SW 1271 (cell line): ENCODE data around the gene SFT2D1.
A peak's percentile ranks its signal among the peaks of the same experiment; 100 is the strongest.
"Not testable (repeated sequence)": the region's sequence is repeated elsewhere in the genome, so short reads cannot be mapped to it uniquely, and the experiment has no call there.

ENCODE experiments used
- DNase-seq, 2 experiments: peaks; one replicate each; lab custom pipeline; 2025; lab: John Stamatoyannopoulos, UW

SFT2D1 gene

DNA sequence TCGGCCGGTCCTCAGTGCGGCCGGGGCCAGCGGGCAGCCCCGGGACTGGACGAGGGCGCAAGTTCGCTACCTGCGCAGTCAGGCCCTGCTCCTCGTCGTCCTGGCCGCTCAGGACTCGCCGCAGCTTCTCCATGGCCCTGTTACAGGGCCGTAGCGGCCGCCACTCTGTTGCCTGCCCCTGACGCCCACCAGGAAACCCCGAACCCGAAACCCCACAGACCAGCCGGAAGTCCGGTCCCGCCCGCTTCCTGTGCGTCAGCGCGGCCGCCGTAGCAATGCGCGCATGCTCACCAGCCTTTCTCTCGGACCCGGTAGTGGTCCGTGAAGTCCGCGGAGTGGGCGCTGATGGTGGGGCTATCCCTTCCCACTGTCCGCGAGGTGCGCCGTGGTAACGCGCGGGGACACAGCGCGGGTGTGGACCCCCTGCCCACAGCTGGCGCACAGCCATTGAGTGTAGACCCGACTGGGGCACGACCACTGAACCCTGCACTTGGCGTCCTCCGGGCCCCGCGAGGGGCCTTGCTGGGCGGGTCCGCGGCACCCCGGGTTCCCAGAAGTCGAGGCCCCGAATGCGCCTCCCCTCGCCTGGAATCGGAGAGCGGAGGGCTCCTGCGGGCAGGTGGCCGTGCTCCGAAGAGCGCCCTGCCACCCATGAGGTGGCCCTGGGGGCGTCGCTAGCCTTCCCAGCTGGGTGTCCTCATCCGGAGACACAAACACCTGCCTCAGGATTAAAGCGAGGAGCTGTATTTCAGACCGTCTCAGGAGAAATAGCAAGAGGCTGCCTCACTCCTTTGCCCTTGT lies at the start of gene SFT2D1:
Gene SFT2D1 (minus strand): TSS at position 197 of the 801 bp plus-strand sequence. CDS start 64 bp downstream, at position 133.
- DNase-seq: peak; percentile 30 to 71

GRCh38 chr6:166389119-166389518 lies 46.8 kb upstream of the SFT2D1 start:
- DNase-seq: no peak

- DNase-seq: no peak
These were observed 46.1 kb upstream of the SFT2D1 start for GRCh38 chr6:166388290-166389004.

DNA sequence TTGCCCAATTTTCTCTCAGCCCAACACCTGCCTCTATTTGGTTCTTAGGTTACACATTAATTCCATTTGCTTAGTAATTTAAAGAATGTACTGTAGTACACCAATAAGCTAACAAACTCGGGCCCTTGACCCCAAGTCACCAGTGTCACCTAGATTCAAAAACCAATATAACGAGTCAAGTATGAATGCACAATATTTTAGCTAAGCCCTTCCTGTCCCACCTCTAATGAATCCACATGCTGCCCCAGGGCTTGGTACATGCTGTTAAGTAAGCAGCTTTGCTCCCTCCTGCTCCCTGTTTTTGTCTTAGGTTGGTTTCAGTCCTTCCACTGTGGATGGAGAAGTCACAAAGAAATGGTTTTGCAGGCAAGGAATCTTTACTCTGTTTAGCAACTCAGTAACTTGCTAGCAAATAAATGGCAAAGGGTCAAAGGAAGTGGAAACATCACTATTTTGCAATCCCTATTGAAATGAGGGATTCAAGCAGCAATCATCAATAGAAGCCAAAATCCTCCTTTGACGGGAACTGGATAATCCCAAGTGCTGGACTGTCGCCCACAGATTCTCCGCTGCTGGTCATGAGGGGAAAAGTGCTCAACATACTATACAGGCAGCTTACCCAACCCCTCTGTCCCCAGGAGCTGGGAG lies 45.4 kb upstream of the SFT2D1 start:
- DNase-seq: no peak

DNA sequence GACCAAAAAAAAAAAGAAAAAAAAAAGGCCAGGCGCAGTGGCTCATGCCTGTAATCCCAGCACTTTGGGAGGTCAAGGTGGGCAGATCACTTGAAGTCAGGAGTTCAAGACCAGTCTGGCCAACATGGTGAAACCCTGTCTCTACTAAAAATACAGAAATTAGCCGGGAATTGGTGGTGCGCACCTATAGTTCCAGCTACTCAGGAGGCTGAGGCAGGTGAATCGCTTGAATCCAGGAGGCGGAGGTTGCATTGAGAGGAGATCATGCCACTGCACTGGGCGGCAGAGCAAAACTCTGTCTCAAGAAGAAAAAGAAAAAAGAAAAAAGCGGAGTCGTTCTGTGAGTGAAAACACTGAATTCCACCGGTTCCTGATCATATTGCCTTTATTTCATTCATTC lies 44.8 kb upstream of the SFT2D1 start:
- DNase-seq: not testable (repeated sequence)

- DNase-seq: no peak
These were observed 43.8 kb upstream of the SFT2D1 start for GRCh38 chr6:166386111-166386510.

DNA sequence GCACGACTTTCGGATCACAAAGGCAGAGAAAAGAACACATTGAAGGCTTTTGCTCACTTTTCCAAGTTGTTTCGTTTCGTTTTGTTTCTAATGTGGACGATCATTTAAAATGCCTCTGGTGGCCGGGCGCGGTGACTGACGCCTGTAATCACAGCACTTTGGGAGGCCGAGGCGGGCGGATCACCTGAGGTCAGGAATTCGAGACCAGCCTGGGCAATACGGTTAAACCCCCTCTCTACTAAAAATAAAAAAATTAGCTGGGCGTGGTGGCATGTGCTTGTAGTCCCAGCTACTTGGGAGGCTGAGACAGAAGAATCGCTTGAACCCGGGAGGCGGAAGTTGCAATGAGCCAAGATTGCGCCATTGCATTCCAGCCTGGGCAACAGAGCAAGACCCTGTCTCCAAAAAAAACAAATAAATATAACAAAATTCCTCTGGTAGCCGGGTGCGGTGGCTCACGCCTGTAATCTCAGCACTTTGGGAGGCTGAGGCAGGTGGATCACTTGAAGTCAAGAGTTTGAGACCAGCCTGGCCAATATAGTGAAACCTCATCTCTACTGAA lies 41.5 kb upstream of the SFT2D1 start:
- DNase-seq: peak in 1 of 2 experiments; percentile 78

- peak; percentile 83 to 92 for DNase-seq
These were observed 40.8 kb upstream of the SFT2D1 start, which contains the start of gene MPC1 for GRCh38 chr6:166382933-166383801. MPC1 (minus strand) TSS chr6:166382940; CDS start chr6:166382876, 64 bp downstream.

DNA sequence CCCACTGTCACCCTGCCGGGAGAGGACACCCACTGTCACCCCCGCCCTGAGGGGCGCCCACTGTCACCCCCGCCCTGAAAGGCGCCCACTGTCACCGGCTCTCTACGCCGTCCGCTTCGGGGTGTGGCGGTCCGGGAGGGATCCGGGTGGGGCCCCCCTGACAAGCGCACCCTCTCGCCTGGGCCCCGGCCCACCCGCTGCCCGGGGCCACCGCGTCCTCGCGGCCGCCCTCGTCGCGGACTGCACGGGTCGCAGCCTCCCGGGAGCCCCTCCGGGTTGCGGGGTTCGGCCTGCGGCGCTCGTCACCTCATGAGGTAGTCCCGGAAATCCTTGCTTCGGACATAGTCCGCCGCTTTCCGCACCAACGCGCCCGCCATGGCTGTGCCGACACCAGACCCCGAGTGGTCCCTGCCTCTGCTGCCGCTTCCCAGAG lies 40.2 kb upstream of the SFT2D1 start:
- no peak for DNase-seq

- peak in 1 of 2 experiments; percentile 16 for DNase-seq
These were observed 39.6 kb upstream of the SFT2D1 start for GRCh38 chr6:166381733-166382499.

DNA sequence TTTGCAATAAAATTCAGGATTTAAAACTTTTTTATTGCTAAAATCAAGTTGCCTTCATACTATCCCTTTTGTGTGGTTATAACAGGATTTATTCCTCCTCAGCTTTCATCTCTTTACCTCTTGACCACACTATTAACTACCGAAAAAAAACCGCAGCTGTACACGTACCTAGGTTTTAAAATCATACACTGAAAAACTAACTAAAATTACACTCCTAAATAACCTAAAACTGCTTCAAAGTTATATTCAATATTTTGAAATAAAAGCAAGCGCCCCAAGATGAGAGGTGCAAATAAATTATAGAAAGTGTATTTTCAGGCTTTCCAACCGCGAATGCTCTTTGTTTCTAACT lies 39.0 kb upstream of the SFT2D1 start:
- no peak for DNase-seq

- no peak for DNase-seq
These were observed 37.5 kb upstream of the SFT2D1 start for GRCh38 chr6:166379800-166380199.

DNA sequence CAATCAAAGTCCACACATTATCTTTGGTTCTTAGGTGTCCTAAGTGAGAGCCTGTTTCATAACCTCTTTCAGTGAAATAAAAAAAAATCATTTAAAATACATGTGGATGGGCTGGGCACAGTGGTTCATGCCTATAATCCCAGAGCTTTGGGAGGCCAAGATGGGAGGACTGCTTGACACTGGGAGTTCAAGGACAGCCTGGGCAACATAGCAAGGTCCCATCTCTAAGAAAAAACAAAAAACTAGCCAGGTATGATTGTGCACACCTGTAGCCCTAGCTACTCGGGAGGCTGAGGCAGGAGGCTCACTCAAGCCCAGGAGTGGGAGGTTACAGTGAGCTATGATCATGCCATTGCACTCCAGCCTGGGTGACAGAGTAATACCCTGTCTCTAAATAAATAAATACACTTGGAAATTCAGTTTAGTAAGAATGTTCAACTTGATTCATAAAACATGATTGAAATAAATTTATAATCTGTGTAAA lies 36.8 kb upstream of the SFT2D1 start:
- DNase-seq: no peak

DNA sequence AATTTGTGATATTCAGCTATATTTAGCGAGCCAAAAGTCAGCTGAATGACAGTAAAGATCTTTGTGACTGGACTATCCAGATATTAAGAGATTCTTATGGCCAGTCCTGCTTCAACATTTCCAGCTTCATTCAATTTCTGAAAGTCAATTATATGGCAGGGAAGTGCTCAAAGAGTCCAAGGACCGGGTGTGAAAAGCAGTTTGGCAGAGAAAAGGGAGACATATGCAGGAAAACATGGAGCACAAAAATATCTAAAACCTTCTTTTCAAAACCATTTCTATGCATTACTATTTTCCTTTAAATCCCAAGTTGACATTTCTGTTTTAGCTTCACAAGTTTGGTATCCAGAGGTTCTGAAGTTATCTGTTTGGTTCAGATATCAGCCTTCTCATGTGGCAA lies 35.4 kb upstream of the SFT2D1 start:
- no peak for DNase-seq

GRCh38 chr6:166375013-166375412 lies 32.7 kb upstream of the SFT2D1 start:
- DNase-seq: no peak

- DNase-seq: no peak
These were observed 28.1 kb upstream of the SFT2D1 start for GRCh38 chr6:166370489-166370888.

GRCh38 chr6:166369782-166370181 lies 27.4 kb upstream of the SFT2D1 start:
- no peak for DNase-seq

GRCh38 chr6:166366921-166367320 lies 24.6 kb upstream of the SFT2D1 start:
- no peak for DNase-seq

DNA sequence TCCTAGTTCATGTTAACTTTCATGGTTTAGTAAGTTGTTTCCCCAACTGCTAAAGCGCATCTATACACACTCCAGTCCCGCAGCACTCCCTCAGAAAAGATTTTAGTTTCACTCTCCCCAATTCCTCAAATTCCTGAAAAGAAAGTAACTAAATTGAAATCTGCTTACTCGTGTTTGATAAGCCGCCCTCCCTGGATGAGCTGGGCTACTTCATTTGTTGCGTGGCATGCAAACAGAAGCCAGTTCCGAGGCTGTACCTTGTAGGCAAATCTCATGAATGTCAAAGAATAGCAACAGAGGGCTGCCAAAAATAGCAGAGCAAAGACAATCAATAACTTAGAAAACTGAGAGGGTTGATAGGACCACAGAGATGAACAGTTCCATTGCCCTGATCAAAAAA lies 23.5 kb upstream of the SFT2D1 start:
- no peak for DNase-seq

DNA sequence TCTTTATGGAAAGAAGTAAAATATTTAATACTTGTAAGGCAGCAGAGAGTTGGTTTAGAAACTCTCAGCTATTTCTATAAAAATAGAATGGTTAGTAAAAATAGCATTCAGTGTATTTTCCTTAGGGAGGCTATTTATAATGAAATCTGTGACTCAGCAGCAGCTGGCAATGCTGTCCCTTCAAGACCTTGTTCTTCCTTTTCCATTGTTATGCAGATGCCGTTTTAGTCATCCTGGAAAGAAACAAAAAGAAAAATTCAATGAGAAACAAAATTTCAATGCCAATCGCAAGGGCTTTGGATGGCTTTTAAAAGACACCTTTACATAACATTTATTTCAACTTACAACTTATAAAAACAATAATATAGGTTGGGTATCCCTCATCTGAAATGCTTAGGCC lies 22.9 kb upstream of the SFT2D1 start:
- DNase-seq: no peak
